Astrocyte of the spinal cord (primary cell): ENCODE results near the gene ATG7.

ENCODE experiments used
- DNase-seq: peaks from one replicate; pipeline ENCODE4 v3.0.0; 2011; ENCODE audit warnings: low read depth, low spot score
- H3K4me3 ChIP-seq: 2 replicates; pipeline ENCODE4 v1.5.1; 2011; ENCODE audit warnings: low read depth, mild to moderate bottlenecking, low read length, moderate library complexity
- CTCF ChIP-seq: IDR thresholded peaks from 2 replicates; pipeline ENCODE4 v1.5.1; 2012; ENCODE audit warnings: low read depth, mild to moderate bottlenecking, low read length, inconsistent platforms
- in situ Hi-C: cut with HindIII; loops from 2 replicates; pipeline ENCODE4 v1.10.0; 2017; ENCODE audit warnings: low sequenced_read_pairs

The ATG7 gene

DNA sequence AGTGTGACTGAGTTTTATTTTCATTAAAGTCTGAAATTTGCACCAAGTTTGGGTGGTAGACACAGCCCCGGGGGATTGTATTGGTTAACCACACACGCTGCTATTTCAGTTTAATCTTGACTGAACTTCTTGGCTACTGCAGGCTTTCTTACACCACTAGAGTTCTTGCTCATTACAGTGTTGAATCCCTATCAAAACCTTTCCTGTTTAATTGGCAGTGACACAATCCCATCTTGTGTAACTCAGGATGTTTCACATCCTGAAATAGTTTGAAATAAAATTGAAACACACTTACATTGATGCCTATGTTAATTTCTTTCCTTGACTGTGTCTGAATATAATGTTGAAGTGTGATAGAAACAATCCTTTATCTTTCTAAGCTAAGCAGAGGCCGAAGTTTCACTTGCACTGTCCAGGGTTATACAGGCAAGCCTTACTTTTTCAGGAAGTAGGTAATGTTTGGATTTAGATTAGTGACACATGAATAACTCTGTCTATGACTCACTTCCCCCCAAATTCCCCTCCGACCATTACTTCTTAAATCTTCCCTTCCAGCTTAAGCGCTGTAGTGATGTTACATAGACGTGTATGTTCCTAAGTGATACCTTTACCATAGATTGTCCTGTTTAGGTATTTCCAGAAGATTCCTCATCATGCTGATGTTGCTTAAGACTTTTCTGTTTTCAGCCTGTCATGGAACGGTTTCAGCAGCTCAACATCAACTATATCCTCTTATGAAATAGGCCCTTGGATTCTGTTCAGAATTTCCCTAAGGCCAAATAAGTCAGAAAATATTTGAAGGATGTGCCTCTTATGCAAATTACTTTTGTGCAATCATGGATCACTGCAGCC lies 16.8 kb downstream of the ATG7 start:
- in situ Hi-C loops: no loop called here
- TF ChIP-seq CTCF: no peak
- peak; percentile 92 for DNase-seq
- no peak overlapping the region for H3K4me3 ChIP-seq

DNA sequence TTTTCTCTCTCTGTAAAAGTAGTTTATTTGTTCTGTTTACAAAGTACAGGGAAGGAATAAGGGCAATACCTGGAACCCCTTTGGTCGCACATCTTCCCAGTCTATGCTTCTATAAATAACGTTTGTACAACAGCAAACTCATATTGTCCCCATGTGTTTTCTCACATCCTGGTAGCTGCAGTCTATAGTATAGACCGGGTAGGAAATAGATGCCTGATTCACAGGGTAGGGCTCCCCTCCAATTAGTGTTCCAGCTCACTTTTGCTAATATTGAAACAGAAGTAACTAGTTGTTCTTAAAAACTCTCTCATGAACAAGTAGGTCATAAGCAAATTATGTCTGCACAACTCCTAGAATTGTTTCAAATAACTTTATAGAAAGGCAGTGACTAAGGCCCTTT lies 17.7 kb downstream of the ATG7 start:
- H3K4me3 ChIP-seq: no peak overlapping the region
- in situ Hi-C loops: no loop called here
- TF ChIP-seq CTCF: no peak
- DNase-seq: no peak

GRCh38 chr3:11290743-11291680 lies 18.8 kb downstream of the ATG7 start:
- no peak for TF ChIP-seq CTCF
- H3K4me3 ChIP-seq: no peak overlapping the region
- DNase-seq: peak; percentile 57
- in situ Hi-C loops: no loop called here

DNA sequence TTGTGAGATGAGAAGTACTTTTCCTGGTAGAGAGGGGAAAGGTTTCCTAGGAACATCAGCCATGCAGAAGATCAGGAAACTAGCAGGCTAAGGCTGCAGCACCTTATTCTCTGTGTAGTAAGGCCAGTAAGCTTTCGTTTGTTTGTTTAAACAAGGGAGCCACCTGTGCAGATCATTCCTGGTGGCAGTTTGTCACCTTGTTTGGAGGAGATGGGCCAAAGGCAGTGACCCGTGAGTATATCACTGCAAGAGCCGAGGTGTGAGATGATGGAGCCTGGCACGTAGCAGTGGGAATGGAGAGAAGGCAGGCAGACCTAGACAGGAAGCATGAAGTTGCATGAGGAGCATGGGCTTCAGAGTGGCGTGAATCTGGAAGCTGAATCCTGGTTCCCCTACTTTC lies 19.6 kb downstream of the ATG7 start:
- DNase-seq: no peak
- H3K4me3 ChIP-seq: no peak overlapping the region
- in situ Hi-C loops: no loop called here
- no peak for TF ChIP-seq CTCF

DNA sequence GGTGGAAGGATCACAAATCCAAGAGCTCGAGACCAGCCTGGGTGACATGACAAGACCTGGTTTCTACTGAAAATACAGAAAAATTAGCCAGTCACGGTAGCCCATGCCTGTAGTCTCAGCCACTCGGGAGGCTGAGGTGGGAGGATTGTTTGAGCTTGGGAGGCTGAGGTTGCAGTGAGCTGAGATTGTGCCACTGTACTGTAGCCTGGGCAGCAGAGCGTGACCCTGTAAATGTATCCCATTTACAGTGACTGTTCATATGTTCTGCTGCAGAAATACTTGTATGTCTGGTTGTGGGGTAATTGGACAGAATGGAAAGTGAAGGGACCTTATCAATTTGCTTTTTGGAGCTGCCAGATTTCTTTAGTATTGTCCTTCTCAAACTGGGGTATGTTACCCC lies 24.9 kb downstream of the ATG7 start:
- in situ Hi-C loops: no loop called here
- no peak for DNase-seq
- H3K4me3 ChIP-seq: no peak overlapping the region
- no peak for TF ChIP-seq CTCF

DNA sequence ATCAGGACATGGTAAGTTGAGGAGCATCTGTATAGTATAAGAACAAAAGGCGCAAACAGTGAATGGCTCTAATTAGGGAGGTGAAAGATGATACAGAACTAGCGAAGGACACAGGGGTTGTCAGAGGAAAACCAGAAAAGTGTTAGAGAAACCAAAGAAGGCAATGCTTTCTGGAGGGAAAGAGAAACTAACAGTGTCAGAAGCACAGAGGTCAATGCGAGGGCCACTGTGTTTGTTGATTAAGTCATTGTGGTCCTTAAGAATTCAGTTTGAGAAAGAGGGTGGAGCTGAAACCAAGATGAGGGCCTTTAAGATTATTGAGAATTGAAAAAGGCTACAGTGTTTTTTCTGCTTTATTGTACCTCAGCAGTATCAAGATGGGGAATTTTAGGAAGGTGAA lies 28.8 kb downstream of the ATG7 start:
- in situ Hi-C loops: no loop called here
- peak; percentile 47 for DNase-seq
- H3K4me3 ChIP-seq: no peak overlapping the region
- TF ChIP-seq CTCF: no peak
